ENCODE measurements around the gene DSCAML1.

The DSCAML1 gene

GRCh38 chr11:117535850-117536411 lies 261.1 kb downstream of the DSCAML1 start:
- no peak overlapping the region for H3K9ac ChIP-seq
- peaks cover 0 to 18% (median 1%) of the 10 kb centered on the region in 10 experiments; a peak in 4 of 20 replicates for H3K4me1 ChIP-seq
- no peak overlapping the region for H3K4me3 ChIP-seq
- H3K4me2 ChIP-seq: peak overlapping the region in 1 of 11 experiments; percentile 4; a peak in 1 of 22 replicates
- H3K36me3 ChIP-seq: no peaks in the 10 kb centered on the region
- H4K20me1 ChIP-seq: no peaks in the 10 kb centered on the region
- TF ChIP-seq Cebpa-rat (IDR thresholded peaks at IDR 0.05): no peak
- no peaks in the 10 kb centered on the region for H3K9me3 ChIP-seq (replicated peaks in 1 of 11)
- H3K27ac ChIP-seq: no peak overlapping the region
- H3K27me3 ChIP-seq: no peaks in the 10 kb centered on the region

- no peak overlapping the region for H3K27ac ChIP-seq
- H3K9ac ChIP-seq: no peak overlapping the region
- peaks cover 3 to 24% (median 7%) of the 10 kb centered on the region in 10 experiments for H3K4me1 ChIP-seq
- no peaks in the 10 kb centered on the region for H3K36me3 ChIP-seq
- H3K27me3 ChIP-seq: no peaks in the 10 kb centered on the region
- H4K20me1 ChIP-seq: no peaks in the 10 kb centered on the region
- H3K4me2 ChIP-seq: no peak overlapping the region
- no peak overlapping the region for H3K4me3 ChIP-seq
- no peaks in the 10 kb centered on the region for H3K9me3 ChIP-seq (replicated peaks in 1 of 11)
- TF ChIP-seq Cebpa-rat (IDR thresholded peaks at IDR 0.05): no peak
Observed at GRCh38 chr11:117535201-117535849, 261.7 kb downstream of the DSCAML1 start.

- Histone ChIP-seq H3K4me1 (peaks cover 25 to 51% (median 35%) of the 10 kb centered on the region in 10 experiments), H3K36me3 (no peaks in the 10 kb centered on the region), H3K4me2 (no peak overlapping the region), H3K9ac (no peak overlapping the region), H3K9me3 (replicated peaks in 1 of 11) (no peaks in the 10 kb centered on the region), H3K27ac (no peak overlapping the region), H3K27me3 (peaks cover 0 to 9% (median 0%) of the 10 kb centered on the region in 11 experiments; a peak in 3 of 22 replicates), H3K4me3 (no peak overlapping the region), H4K20me1 (0 out of 22 replicates have a peak, but pooled peaks cover 0 to 3% (median 0%) of the 10 kb centered on the region in 11 experiments)
- no peak for TF ChIP-seq Cebpa-rat (IDR thresholded peaks at IDR 0.05)
Observed at GRCh38 chr11:117532568-117532967, 264.4 kb downstream of the DSCAML1 start.

- Histone ChIP-seq H3K4me2 (peak overlapping the region; percentile 82 to 98 (median 89)), H3K9ac (peak overlapping the region in 9 of 11 experiments; percentile 9 to 65 (median 52); a peak in 15 of 22 replicates)
Observed at GRCh38 chr11:117529816-117530215, 267.2 kb downstream of the DSCAML1 start.

GRCh38 chr11:117528097-117528721 lies 268.8 kb downstream of the DSCAML1 start:
- Histone ChIP-seq H3K9me3 (replicated peaks in 1 of 11) (no peaks in the 10 kb centered on the region), H3K4me3 (peak overlapping the region in 2 of 10 experiments; percentile 12 to 14; a peak in 1 of 20 replicates), H3K4me2 (peak overlapping the region; percentile 82 to 98 (median 89)), H4K20me1 (peaks cover 0 to 5% (median 0%) of the 10 kb centered on the region in 11 experiments; a peak in 1 of 22 replicates), H3K9ac (peak overlapping the region in 4 of 11 experiments; percentile 27 to 50 (median 46); a peak in 7 of 22 replicates), H3K4me1 (peaks cover 25 to 61% (median 52%) of the 10 kb centered on the region in 10 experiments), H3K27me3 (peaks cover 0 to 13% (median 0%) of the 10 kb centered on the region in 11 experiments; a peak in 3 of 22 replicates), H3K36me3 (no peaks in the 10 kb centered on the region), H3K27ac (peak overlapping the region in 5 of 11 experiments; percentile 3 to 60 (median 37); a peak in 5 of 22 replicates)
- TF ChIP-seq Cebpa-rat (IDR thresholded peaks at IDR 0.05): no peak

More at GRCh38 chr11:117529816-117530215, 267.2 kb downstream of the DSCAML1 start:
- Histone ChIP-seq H4K20me1 (0 out of 22 replicates have a peak, but pooled peaks cover 0 to 5% (median 0%) of the 10 kb centered on the region in 11 experiments), H3K27ac (peak overlapping the region in 9 of 11 experiments; percentile 2 to 59 (median 38); a peak in 15 of 22 replicates), H3K9me3 (replicated peaks in 1 of 11) (no peaks in the 10 kb centered on the region), H3K36me3 (no peaks in the 10 kb centered on the region), H3K4me3 (peak overlapping the region; percentile 24 to 66 (median 44); a peak in 19 of 20 replicates), H3K4me1 (peaks cover 25 to 67% (median 52%) of the 10 kb centered on the region in 10 experiments), H3K27me3 (peaks cover 0 to 13% (median 0%) of the 10 kb centered on the region in 11 experiments; a peak in 3 of 22 replicates)
- no peak for TF ChIP-seq Cebpa-rat (IDR thresholded peaks at IDR 0.05)

- Histone ChIP-seq H3K27ac (peak overlapping the region in 4 of 11 experiments; percentile 4 to 60 (median 38); a peak in 3 of 22 replicates), H3K4me2 (peak overlapping the region; percentile 3 to 98 (median 85); a peak in 18 of 22 replicates), H3K9ac (peak overlapping the region in 4 of 11 experiments; percentile 27 to 50 (median 38); a peak in 5 of 22 replicates), H3K36me3 (no peaks in the 10 kb centered on the region), H3K9me3 (replicated peaks in 1 of 11) (no peaks in the 10 kb centered on the region), H3K4me3 (peak overlapping the region in 1 of 10 experiments; percentile 14; a peak in 1 of 20 replicates), H4K20me1 (peaks cover 0 to 5% (median 0%) of the 10 kb centered on the region in 11 experiments; a peak in 1 of 22 replicates), H3K4me1 (peaks cover 25 to 60% (median 52%) of the 10 kb centered on the region in 10 experiments), H3K27me3 (peaks cover 0 to 13% (median 0%) of the 10 kb centered on the region in 11 experiments; a peak in 3 of 22 replicates)
- no peak for TF ChIP-seq Cebpa-rat (IDR thresholded peaks at IDR 0.05)
Observed at GRCh38 chr11:117527271-117527670, 269.7 kb downstream of the DSCAML1 start.

GRCh38 chr11:117525866-117526542 lies 271.0 kb downstream of the DSCAML1 start:
- Histone ChIP-seq H3K4me3 (no peak overlapping the region), H3K27me3 (peaks cover 0 to 13% (median 0%) of the 10 kb centered on the region in 11 experiments; a peak in 3 of 22 replicates), H3K9me3 (replicated peaks in 1 of 11) (no peaks in the 10 kb centered on the region), H3K4me2 (peak overlapping the region in 8 of 11 experiments; percentile 3 to 98 (median 84); a peak in 10 of 22 replicates), H4K20me1 (peaks cover 0 to 5% (median 0%) of the 10 kb centered on the region in 11 experiments; a peak in 1 of 22 replicates), H3K4me1 (peaks cover 25 to 55% (median 51%) of the 10 kb centered on the region in 10 experiments), H3K36me3 (no peaks in the 10 kb centered on the region), H3K27ac (no peak overlapping the region), H3K9ac (0 out of 22 replicates have a peak overlapping the region, but pooled peaks of 1 of the 11 experiments have one; percentile 13)
- TF ChIP-seq Cebpa-rat (IDR thresholded peaks at IDR 0.05): no peak
